ENCODE results near the gene PARP1.
"Not testable (repeated sequence)": the region's sequence is repeated elsewhere in the genome, so short reads cannot be mapped to it uniquely, and the experiment has no call there.

PARP1 gene

GRCh38 chr1:226407497-226408284 lies at the start of gene PARP1:
Gene PARP1, minus strand, starts transcription at chr1:226408093. Its CDS starts 164 bp downstream, at chr1:226407929.
- peak; percentile 91 for DNase-seq

GRCh38 chr1:226457307-226457712 lies 49.4 kb upstream of the PARP1 start:
- DNase-seq, result peak; percentile 43

GRCh38 chr1:226455843-226456242 lies 48.0 kb upstream of the PARP1 start:
- no peak for DNase-seq

DNA sequence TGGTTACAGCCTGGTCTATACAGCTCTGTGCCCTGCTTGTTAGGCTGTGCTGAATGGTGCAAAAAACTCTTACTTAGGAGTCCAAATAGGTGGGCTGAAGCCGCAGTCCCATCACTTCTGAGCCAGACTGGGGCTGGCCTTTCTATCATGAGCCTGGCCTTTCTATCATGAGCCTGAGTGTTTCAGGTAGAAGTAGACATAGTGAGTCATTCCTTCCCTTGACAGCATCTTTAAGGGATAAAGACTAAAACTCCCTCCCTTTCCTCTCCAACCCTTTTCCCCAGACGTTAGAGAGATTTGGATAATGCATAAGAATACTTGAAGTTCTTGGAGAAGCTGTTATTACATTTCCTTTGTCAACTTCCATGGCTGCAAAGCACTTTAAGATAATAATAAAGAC lies 46.5 kb upstream of the PARP1 start:
- no peak for DNase-seq

DNA sequence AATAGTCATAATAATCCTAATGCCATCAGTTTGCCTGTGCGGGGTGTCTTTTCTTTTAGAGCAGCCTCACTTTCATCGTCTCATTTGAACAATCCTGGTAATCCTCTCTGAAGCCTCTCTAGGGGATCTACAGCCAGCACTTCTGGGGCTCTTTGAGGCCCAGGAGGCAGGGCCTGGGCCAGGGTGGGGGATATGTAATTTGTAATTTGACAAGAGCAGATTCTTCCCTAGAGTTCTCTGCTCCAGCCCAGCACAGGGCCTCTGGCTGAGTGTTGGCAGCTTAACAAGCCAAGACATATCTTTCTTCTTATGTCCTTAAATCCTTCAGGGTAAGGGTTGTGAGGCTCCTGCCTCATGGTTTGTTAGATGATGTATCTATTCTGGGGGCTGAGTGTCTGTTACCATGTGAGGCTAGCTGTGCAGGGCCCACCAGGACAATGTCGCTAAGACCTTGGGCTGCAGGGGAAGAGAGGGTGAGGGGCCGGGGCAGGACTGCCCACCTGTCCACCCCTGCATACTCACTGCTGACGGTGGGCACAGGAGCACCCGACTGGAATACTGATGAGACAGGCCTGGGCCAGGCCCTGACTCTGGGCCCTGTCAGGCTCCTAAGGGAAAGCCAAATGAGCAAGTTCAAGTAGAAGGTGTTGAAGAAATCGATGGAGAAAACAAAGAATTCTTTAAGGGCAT lies 45.3 kb upstream of the PARP1 start:
- DNase-seq, result no peak

DNA sequence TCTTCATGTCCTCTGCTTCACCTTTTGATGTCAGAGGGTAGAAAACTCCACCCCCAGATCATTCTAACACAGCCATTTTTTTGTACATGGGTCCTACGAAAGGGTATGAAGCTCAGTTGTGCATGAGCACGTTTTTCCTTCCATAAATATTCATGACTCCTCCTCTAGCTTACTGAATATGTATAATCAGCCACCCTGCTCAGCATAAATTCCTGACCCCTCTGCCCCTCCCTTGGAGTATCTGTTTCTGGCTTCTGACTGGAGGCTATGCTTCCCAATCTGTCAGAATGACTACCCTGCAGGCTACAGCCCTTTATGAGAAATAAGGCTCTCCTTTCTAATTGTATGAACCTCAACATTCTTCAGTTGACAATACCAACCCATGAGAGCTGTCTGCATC lies 42.8 kb upstream of the PARP1 start:
- no peak for DNase-seq

GRCh38 chr1:226449823-226450222 lies 41.9 kb upstream of the PARP1 start:
- no peak for DNase-seq

- no peak for DNase-seq
Observed at GRCh38 chr1:226447932-226448665, 40.2 kb upstream of the PARP1 start.

- DNase-seq, result no peak
Observed at GRCh38 chr1:226446094-226446493, 38.2 kb upstream of the PARP1 start.

GRCh38 chr1:226444901-226445300 lies 37.0 kb upstream of the PARP1 start:
- no peak for DNase-seq

DNA sequence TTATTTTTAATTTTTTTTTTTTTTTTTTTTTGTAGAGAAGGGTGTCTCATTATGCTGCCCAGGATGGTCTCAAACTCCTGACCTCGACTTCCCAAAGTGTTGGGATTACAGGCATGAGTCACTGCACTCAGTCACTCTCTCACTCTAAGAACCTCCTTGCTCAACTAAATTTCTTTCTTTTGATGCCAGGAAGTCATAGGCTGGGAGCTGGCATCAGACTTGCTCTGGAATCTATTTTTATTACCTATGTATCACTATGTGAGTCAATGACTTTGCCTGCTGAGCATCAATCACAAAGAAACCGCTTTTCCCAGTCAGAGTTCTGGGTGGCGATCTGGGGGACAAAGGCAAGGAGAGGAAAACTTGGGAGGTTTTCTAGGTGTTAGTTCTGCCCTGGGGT lies 35.5 kb upstream of the PARP1 start:
- no peak for DNase-seq

GRCh38 chr1:226443033-226443432 lies 35.1 kb upstream of the PARP1 start:
- no peak for DNase-seq

DNA sequence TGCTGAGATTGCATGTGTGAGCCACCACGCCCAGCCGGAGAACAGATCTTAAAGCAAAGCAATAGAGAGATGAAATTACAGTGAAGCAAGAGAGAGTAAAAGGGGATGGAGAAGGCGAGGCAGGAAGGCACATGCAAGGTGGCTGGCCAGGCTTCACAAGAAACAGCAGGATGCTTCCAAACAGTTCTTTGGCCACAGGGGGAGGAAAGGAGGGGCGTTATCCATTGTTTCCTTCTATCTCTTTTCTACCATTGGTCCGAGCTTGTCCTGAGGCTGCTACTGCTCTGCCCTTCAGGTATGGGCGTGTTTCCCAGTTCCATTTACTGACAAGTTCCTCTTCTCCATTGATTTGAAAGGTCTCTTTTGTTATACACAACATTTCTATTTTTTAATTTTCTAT lies 33.7 kb upstream of the PARP1 start:
- DNase-seq, result no peak

GRCh38 chr1:226440512-226440911 lies 32.6 kb upstream of the PARP1 start:
- DNase-seq, result no peak

GRCh38 chr1:226438007-226438406 lies 30.1 kb upstream of the PARP1 start:
- DNase-seq, result peak; percentile 65

DNA sequence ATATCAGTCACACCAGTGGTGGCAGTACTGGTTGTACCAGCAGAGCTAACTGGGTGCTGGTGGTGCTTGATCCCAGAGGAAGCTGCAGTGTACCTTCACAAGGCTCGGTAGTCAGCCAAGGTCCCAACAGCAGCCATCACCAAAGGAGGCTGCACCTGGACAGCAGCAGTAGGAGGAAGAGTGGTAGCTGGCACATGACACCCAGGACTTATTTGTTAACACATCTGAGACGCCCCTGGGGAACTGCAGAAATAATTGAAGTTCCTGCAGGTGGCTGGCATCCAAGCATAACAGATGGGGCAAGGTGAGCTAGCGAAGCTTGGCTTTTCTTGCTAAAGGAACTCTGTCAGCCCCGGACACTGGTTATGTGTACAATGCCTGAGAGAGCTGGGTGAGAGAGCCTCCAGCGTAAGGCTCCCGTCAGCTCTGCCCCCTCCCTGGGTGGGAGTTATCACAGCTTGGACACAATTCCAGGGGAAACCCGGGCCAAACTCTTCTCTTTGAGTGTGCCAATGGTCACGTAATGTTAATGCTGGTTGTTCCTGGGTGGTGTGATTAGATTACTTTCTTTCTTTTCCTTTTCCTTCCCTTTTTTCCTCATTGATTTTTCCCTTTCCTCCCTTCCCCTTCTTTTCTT lies 29.1 kb upstream of the PARP1 start:
- no peak for DNase-seq

DNA sequence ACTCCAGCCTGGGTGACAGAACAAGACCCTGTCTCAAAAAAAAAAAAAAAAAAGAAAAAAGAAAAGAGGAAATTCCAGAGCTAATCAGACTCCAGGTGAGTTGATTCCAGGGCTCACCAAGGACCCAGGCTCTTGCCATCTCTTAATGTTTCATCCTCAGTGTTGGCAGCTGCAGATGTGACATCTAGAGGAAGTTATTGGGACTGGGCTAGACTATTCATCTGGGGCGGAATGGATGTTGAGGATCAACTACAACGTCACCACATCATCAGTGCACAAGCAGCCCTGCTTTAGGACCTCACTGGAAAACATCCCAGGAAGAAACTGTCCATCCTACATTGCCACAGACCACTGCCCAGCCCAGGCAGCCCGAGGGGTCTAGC lies 28.6 kb upstream of the PARP1 start:
- DNase-seq, result no peak

- no peak for DNase-seq
Observed at GRCh38 chr1:226433341-226433720, 25.4 kb upstream of the PARP1 start.

DNA sequence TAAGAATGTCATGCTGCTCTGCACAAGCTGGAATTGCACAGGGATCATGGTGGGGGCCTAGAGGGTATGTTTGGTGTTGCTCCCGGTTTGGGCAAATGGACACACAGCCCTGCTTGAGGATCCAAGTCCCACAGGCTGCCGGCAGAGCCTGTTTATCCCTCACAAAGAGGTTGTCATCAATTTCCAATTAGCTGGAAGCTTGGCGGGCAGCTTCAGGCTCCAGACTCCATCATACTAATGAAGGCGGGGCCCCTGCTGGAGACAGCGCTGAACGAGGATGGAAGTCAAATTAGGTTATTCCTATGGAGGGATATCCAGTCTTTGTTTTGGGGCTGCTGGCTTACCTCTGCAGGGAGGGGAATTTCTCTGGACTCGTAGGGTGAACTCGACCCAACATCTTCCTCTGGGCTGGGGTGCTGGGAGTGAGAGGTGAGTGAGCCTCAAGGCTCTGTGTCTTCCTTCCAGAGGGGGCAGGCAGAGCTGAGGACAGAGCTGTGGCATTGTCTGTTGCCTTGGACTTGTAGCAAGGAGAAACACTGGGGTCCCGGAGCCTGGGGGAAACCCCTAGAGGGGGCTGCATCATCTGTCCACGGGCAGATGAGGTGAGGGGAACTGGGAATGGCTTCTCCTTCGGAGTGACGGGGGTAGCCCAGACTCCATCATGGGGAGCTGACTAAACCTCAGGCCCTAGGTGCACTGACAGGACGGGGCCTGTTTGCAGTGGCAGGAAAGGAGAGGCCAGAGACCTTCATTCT lies 24.9 kb upstream of the PARP1 start:
- DNase-seq, result no peak

- not testable (repeated sequence) for DNase-seq
Observed at GRCh38 chr1:226431898-226432297, 24.0 kb upstream of the PARP1 start.

- DNase-seq, result no peak
Observed at GRCh38 chr1:226429858-226430715, 22.2 kb upstream of the PARP1 start.
